WTC11 (cell line): Measurements from ENCODE around the gene CRACR2A. TPM values are rescaled to one million over a fixed set of nuclear protein-coding genes. Genes with fewer than 3 reads are reported as not detected.

Source experiments
- ATAC-seq: fragments of 200-7000 bp; cut with Tn5 transposase; 2 replicates; pipeline ENCODE4 v1.10.0; 2021; ENCODE audit warnings: mild to moderate bottlenecking, moderate library complexity
- CTCF ChIA-PET: fragments of 300-600 bp; sonication (Branson Sonifier 250); formaldehyde crosslinking; loops from one replicate; lab custom pipeline; 2021; ENCODE audit warnings: antibody characterized with exemption; lab: Charles Lee
- POLR2A ChIA-PET: fragments of 350-600 bp; sonication (Branson Sonifier 250); formaldehyde crosslinking; loops from one replicate; lab custom pipeline; 2021; ENCODE audit warnings: antibody characterized with exemption; lab: Charles Lee
- DNase-seq: peaks from one replicate; pipeline ENCODE4 v3.0.0; 2021; ENCODE audit warnings: low spot score
- H3K27ac Mint-ChIP-seq: 2 replicates; pipeline ENCODE4 v1.8.0; 2021; ENCODE audit warnings: mixed read lengths
- H3K27me3 Mint-ChIP-seq: 2 replicates; pipeline ENCODE4 v1.8.0; 2021; ENCODE audit warnings: low read depth, mild to moderate bottlenecking, moderate library complexity, mixed read lengths
- H3K36me3 Mint-ChIP-seq: 2 replicates; pipeline ENCODE4 v1.8.0; 2021; ENCODE audit warnings: mixed read lengths
- H3K4me1 Mint-ChIP-seq: 2 replicates; pipeline ENCODE4 v1.8.0; 2022; ENCODE audit warnings: mixed read lengths
- H3K4me3 Mint-ChIP-seq: 2 replicates; pipeline ENCODE4 v1.8.0; 2021; ENCODE audit warnings: mild to moderate bottlenecking, moderate library complexity, mixed read lengths
- H3K9me3 Mint-ChIP-seq: 2 replicates; pipeline ENCODE4 v1.8.0; 2021; ENCODE audit warnings: mixed read lengths
- CREB1 ChIP-seq: sonication (generic); formaldehyde crosslinking; IDR thresholded peaks from 2 replicates; pipeline ENCODE4 v1.8.0; 2023; ENCODE audit warnings: mild to moderate bottlenecking, missing genetic modification reagents
- ELF4 ChIP-seq: sonication (generic); formaldehyde crosslinking; IDR thresholded peaks from 2 replicates; pipeline ENCODE4 v1.8.1; 2022; ENCODE audit warnings: low read depth, mild to moderate bottlenecking, moderate library complexity, missing genetic modification reagents
- FOXP1 ChIP-seq: sonication (generic); formaldehyde crosslinking; IDR thresholded peaks from 2 replicates; pipeline ENCODE4 v1.8.0; 2022; ENCODE audit warnings: missing genetic modification reagents, mild to moderate bottlenecking, moderate library complexity, borderline replicate concordance
- IRF2 ChIP-seq: sonication (generic); formaldehyde crosslinking; IDR thresholded peaks from 2 replicates; pipeline ENCODE4 v1.8.0; 2022; ENCODE audit warnings: low read depth, missing genetic modification reagents, borderline replicate concordance
- NFYB ChIP-seq: sonication (generic); formaldehyde crosslinking; conservative IDR thresholded peaks from 2 replicates; pipeline ENCODE4 v1.8.0; 2022; ENCODE audit warnings: low read depth, missing genetic modification reagents
- OVOL2 ChIP-seq: fragments of 250-450 bp; sonication (Bioruptor Pico); IDR thresholded peaks from 2 replicates; pipeline ENCODE4 v1.9.0; 2021; ENCODE audit warnings: mild to moderate bottlenecking, borderline replicate concordance
- TP53 ChIP-seq: sonication (generic); formaldehyde crosslinking; IDR thresholded peaks from 2 replicates; pipeline ENCODE4 v1.8.1; 2023; ENCODE audit warnings: mild to moderate bottlenecking, missing genetic modification reagents
- ZNF121 ChIP-seq: sonication (generic); formaldehyde crosslinking; IDR thresholded peaks from 2 replicates; pipeline ENCODE4 v1.8.0; 2023; ENCODE audit warnings: missing genetic modification reagents
- ZNF232 ChIP-seq: sonication (generic); formaldehyde crosslinking; IDR thresholded peaks from 2 replicates; pipeline ENCODE4 v1.8.0; 2022; ENCODE audit warnings: mild to moderate bottlenecking, missing genetic modification reagents
- ZNF416 ChIP-seq: fragments of 250-450 bp; sonication (Bioruptor Pico); IDR thresholded peaks from 2 replicates; pipeline ENCODE4 v1.9.0; 2021; ENCODE audit warnings: mild to moderate bottlenecking, inconsistent platforms
- total RNA-seq: library from RNA; stranded (reverse); gene quantifications from 3 replicates; pipeline ENCODE4 v1.2.3, GENCODE V29; 2021
- TF ChIP-seq, protein P1 (sequence below): sonication (generic); formaldehyde crosslinking; IDR thresholded peaks from 2 replicates; pipeline ENCODE4 v1.8.1; 2022; ENCODE audit warnings: missing genetic modification reagents, borderline replicate concordance
- TF ChIP-seq, protein P2 (sequence below): sonication (generic); formaldehyde crosslinking; IDR thresholded peaks from 2 replicates; pipeline ENCODE4 v1.8.0; 2022; ENCODE audit warnings: missing genetic modification reagents
- TF ChIP-seq, protein P3 (sequence below): fragments of 250-450 bp; sonication (Bioruptor Pico); IDR thresholded peaks from 2 replicates; pipeline ENCODE4 v1.9.0; 2021; ENCODE audit warnings: mild to moderate bottlenecking
- TF ChIP-seq, protein P4 (sequence below): sonication (generic); formaldehyde crosslinking; conservative IDR thresholded peaks from 2 replicates; pipeline ENCODE4 v1.8.1; 2022; ENCODE audit warnings: mild to moderate bottlenecking, missing genetic modification reagents
- TF ChIP-seq, protein P5 (sequence below): fragments of 250-450 bp; sonication (Bioruptor Pico); IDR thresholded peaks from 2 replicates; pipeline ENCODE4 v1.9.0; 2021; ENCODE audit warnings: mild to moderate bottlenecking, borderline replicate concordance
- TF ChIP-seq, protein P6 (sequence below): fragments of 250-450 bp; sonication (Bioruptor Pico); conservative IDR thresholded peaks from 2 replicates; pipeline ENCODE4 v1.9.0; 2021; ENCODE audit warnings: mild to moderate bottlenecking
- TF ChIP-seq, protein P7 (sequence below): fragments of 250-450 bp; sonication (Bioruptor Pico); IDR thresholded peaks from 2 replicates; pipeline ENCODE4 v1.8.0; 2021; ENCODE audit warnings: mild to moderate bottlenecking

CRACR2A gene
- total RNA-seq, 1 experiment from 2014 or later, result 2.6 TPM

DNA sequence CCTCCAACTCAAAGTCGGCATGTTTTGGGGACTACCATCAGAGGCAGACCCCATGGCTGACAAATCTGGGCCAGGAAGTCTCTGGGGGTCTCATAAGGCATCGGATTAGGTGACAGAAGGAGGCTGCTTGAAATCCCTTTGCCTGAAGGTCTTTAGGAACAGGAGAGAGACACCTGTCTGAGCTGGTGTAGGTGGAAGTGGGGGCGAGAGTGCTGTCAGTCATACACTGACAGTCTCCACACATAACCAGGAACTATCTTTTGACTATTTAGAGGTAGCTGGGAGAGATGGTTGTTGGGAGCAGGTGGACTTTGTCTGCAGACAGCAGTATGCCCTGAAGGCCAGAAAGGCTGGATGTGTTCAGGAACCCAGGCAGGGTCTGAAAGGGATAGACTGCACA lies 163.2 kb downstream of the CRACR2A start:
- Mint-ChIP-seq H3K4me1 (peaks cover 6% of the 10 kb centered on the region), H3K9me3 (peaks cover 4% of the 10 kb centered on the region; the same call in 1 of the 2 replicates), H3K27ac (no peak overlapping the region), H3K36me3 (no peaks in the 10 kb centered on the region; the same call in 1 of the 2 replicates), H3K4me3 (no peak overlapping the region), H3K27me3 (no peaks in the 10 kb centered on the region; the same call in 1 of the 2 replicates)
- TF ChIP-seq, protein P1, sequence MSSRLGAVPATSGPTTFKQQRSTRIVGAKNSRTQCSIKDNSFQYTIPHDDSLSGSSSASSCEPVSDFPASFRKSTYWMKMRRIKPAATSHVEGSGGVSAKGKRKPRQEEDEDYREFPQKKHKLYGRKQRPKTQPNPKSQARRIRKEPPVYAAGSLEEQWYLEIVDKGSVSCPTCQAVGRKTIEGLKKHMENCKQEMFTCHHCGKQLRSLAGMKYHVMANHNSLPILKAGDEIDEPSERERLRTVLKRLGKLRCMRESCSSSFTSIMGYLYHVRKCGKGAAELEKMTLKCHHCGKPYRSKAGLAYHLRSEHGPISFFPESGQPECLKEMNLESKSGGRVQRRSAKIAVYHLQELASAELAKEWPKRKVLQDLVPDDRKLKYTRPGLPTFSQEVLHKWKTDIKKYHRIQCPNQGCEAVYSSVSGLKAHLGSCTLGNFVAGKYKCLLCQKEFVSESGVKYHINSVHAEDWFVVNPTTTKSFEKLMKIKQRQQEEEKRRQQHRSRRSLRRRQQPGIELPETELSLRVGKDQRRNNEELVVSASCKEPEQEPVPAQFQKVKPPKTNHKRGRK (CRISPR knock-in tag), result no peak
- TF ChIP-seq CREB1 (CRISPR knock-in tag) (no peak), ELF4 (CRISPR knock-in tag) (no peak), TP53 (CRISPR knock-in tag) (no peak), OVOL2 (no peak), IRF2 (CRISPR knock-in tag) (no peak), FOXP1 (no peak), ZNF121 (CRISPR knock-in tag) (no peak), ZNF416 (no peak), ZNF232 (CRISPR knock-in tag) (no peak), NFYB (CRISPR knock-in tag) (no peak)
- TF ChIP-seq, protein P2, sequence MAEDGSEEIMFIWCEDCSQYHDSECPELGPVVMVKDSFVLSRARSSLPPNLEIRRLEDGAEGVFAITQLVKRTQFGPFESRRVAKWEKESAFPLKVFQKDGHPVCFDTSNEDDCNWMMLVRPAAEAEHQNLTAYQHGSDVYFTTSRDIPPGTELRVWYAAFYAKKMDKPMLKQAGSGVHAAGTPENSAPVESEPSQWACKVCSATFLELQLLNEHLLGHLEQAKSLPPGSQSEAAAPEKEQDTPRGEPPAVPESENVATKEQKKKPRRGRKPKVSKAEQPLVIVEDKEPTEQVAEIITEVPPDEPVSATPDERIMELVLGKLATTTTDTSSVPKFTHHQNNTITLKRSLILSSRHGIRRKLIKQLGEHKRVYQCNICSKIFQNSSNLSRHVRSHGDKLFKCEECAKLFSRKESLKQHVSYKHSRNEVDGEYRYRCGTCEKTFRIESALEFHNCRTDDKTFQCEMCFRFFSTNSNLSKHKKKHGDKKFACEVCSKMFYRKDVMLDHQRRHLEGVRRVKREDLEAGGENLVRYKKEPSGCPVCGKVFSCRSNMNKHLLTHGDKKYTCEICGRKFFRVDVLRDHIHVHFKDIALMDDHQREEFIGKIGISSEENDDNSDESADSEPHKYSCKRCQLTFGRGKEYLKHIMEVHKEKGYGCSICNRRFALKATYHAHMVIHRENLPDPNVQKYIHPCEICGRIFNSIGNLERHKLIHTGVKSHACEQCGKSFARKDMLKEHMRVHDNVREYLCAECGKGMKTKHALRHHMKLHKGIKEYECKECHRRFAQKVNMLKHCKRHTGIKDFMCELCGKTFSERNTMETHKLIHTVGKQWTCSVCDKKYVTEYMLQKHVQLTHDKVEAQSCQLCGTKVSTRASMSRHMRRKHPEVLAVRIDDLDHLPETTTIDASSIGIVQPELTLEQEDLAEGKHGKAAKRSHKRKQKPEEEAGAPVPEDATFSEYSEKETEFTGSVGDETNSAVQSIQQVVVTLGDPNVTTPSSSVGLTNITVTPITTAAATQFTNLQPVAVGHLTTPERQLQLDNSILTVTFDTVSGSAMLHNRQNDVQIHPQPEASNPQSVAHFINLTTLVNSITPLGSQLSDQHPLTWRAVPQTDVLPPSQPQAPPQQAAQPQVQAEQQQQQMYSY (CRISPR knock-in tag), result no peak
- TF ChIP-seq, protein P3, sequence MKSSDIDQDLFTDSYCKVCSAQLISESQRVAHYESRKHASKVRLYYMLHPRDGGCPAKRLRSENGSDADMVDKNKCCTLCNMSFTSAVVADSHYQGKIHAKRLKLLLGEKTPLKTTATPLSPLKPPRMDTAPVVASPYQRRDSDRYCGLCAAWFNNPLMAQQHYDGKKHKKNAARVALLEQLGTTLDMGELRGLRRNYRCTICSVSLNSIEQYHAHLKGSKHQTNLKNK (CRISPR knock-in tag), result no peak
- TF ChIP-seq, protein P4, sequence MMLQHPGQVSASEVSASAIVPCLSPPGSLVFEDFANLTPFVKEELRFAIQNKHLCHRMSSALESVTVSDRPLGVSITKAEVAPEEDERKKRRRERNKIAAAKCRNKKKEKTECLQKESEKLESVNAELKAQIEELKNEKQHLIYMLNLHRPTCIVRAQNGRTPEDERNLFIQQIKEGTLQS, result no peak
- TF ChIP-seq, protein P5, sequence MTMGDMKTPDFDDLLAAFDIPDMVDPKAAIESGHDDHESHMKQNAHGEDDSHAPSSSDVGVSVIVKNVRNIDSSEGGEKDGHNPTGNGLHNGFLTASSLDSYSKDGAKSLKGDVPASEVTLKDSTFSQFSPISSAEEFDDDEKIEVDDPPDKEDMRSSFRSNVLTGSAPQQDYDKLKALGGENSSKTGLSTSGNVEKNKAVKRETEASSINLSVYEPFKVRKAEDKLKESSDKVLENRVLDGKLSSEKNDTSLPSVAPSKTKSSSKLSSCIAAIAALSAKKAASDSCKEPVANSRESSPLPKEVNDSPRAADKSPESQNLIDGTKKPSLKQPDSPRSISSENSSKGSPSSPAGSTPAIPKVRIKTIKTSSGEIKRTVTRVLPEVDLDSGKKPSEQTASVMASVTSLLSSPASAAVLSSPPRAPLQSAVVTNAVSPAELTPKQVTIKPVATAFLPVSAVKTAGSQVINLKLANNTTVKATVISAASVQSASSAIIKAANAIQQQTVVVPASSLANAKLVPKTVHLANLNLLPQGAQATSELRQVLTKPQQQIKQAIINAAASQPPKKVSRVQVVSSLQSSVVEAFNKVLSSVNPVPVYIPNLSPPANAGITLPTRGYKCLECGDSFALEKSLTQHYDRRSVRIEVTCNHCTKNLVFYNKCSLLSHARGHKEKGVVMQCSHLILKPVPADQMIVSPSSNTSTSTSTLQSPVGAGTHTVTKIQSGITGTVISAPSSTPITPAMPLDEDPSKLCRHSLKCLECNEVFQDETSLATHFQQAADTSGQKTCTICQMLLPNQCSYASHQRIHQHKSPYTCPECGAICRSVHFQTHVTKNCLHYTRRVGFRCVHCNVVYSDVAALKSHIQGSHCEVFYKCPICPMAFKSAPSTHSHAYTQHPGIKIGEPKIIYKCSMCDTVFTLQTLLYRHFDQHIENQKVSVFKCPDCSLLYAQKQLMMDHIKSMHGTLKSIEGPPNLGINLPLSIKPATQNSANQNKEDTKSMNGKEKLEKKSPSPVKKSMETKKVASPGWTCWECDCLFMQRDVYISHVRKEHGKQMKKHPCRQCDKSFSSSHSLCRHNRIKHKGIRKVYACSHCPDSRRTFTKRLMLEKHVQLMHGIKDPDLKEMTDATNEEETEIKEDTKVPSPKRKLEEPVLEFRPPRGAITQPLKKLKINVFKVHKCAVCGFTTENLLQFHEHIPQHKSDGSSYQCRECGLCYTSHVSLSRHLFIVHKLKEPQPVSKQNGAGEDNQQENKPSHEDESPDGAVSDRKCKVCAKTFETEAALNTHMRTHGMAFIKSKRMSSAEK (CRISPR knock-in tag), result no peak
- TF ChIP-seq, protein P6, sequence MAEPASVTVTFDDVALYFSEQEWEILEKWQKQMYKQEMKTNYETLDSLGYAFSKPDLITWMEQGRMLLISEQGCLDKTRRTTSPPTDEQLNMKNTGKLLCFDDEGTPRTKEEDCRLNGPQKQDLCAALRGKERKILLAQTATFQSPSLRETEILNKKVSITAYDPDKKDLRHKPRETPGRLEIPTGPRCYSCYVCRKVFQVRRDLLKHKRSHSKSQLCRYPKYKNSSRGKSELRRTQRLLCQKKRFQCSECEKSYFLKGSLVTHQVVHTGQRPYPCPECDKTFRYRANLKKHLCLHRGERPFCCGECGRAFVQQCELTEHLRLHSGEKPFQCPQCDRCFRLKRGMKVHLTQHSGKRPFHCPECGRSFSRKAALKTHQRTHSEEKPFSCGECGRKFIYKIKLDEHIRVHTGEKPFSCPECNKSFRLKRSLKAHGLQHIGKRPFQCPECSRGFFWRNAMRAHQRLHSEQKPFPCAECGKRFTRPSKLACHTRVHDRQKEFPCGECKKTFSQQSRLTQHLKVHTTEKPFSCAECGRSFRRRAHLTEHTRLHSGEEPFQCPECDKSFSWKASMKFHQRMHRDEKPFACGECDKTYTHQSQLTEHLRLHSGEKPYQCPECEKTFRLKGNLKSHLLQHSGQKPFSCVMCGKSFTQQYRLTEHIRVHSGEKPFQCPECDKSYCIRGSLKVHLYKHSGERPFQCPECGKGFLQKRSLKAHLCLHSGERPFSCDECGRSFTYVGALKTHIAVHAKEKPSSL, result no peak
- TF ChIP-seq, protein P7, sequence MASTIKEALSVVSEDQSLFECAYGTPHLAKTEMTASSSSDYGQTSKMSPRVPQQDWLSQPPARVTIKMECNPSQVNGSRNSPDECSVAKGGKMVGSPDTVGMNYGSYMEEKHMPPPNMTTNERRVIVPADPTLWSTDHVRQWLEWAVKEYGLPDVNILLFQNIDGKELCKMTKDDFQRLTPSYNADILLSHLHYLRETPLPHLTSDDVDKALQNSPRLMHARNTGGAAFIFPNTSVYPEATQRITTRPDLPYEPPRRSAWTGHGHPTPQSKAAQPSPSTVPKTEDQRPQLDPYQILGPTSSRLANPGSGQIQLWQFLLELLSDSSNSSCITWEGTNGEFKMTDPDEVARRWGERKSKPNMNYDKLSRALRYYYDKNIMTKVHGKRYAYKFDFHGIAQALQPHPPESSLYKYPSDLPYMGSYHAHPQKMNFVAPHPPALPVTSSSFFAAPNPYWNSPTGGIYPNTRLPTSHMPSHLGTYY (CRISPR knock-in tag), result no peak
- DNase-seq (no peak), ATAC-seq (no peak)
- ChIA-PET CTCF (no interaction called here), POLR2A (no interaction called here)
